Hepatocyte (in vitro differentiated cells): Measurements from ENCODE around the gene IPO8.

ENCODE experiments used
- EZH2 ChIP-seq: fragments of 200-600 bp; sonication (generic); IDR thresholded peaks from 2 replicates; pipeline ENCODE4 v1.6.1; 2016; ENCODE audit warnings: antibody characterized with exemption, mild to moderate bottlenecking, borderline replicate concordance
- EZH2phosphoT487 ChIP-seq: fragments of 200-600 bp; sonication (generic); IDR thresholded peaks from one replicate; pipeline ENCODE4 v1.6.1; 2018; ENCODE audit warnings: antibody characterized with exemption, mild to moderate bottlenecking, low read depth, moderate library complexity; ENCODE audit not compliant: unreplicated experiment, severe bottlenecking
- TF ChIP-seq, protein P1 (sequence below): fragments of 200-600 bp; sonication (generic); IDR thresholded peaks from 2 replicates; pipeline ENCODE4 v1.5.1; 2016; ENCODE audit warnings: antibody characterized with exemption, mild to moderate bottlenecking; ENCODE audit not compliant: poor library complexity

GRCh38 chr12:30599608-30600007, 96.1 kb downstream of the IPO8 start:
- TF ChIP-seq EZH2, result no peak
- TF ChIP-seq, protein P1, sequence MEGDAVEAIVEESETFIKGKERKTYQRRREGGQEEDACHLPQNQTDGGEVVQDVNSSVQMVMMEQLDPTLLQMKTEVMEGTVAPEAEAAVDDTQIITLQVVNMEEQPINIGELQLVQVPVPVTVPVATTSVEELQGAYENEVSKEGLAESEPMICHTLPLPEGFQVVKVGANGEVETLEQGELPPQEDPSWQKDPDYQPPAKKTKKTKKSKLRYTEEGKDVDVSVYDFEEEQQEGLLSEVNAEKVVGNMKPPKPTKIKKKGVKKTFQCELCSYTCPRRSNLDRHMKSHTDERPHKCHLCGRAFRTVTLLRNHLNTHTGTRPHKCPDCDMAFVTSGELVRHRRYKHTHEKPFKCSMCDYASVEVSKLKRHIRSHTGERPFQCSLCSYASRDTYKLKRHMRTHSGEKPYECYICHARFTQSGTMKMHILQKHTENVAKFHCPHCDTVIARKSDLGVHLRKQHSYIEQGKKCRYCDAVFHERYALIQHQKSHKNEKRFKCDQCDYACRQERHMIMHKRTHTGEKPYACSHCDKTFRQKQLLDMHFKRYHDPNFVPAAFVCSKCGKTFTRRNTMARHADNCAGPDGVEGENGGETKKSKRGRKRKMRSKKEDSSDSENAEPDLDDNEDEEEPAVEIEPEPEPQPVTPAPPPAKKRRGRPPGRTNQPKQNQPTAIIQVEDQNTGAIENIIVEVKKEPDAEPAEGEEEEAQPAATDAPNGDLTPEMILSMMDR, result no peak
- peak; percentile 56 for TF ChIP-seq EZH2phosphoT487
